GM19452 (cell line): ENCODE data around the gene PDZD4.
A peak's percentile ranks its signal among the peaks of the same experiment; 100 is the strongest.

Experiments used
- ATAC-seq: cut with Tn5 transposase; IDR thresholded peaks from one replicate; pipeline ENCODE4 v1.9.1; 2021; ENCODE audit not compliant: unreplicated experiment

Gene PDZD4

GRCh38 chrX:153812220-153812619 lies 18.1 kb downstream of the PDZD4 start:
- ATAC-seq = no peak

- no peak for ATAC-seq
Observed at GRCh38 chrX:153807976-153808375, 22.4 kb downstream of the PDZD4 start.

GRCh38 chrX:153806999-153807575 lies 23.3 kb downstream of the PDZD4 start:
- ATAC-seq = no peak

- no peak for ATAC-seq
Observed at GRCh38 chrX:153805436-153805835, 24.9 kb downstream of the PDZD4 start.

GRCh38 chrX:153804621-153805020 lies 25.7 kb downstream of the PDZD4 start:
- ATAC-seq = no peak

- no peak for ATAC-seq
Observed at GRCh38 chrX:153804100-153804595, 26.2 kb downstream of the PDZD4 start.

- no peak for ATAC-seq
Observed at GRCh38 chrX:153803211-153804099, 26.9 kb downstream of the PDZD4 start.

GRCh38 chrX:153802513-153803045 lies 27.8 kb downstream of the PDZD4 start:
- ATAC-seq = no peak

GRCh38 chrX:153801669-153802068 lies 28.7 kb downstream of the PDZD4 start:
- ATAC-seq = no peak

GRCh38 chrX:153800746-153801145 lies 29.6 kb downstream of the PDZD4 start:
- ATAC-seq = no peak

- ATAC-seq = no peak
Observed at GRCh38 chrX:153800177-153800722, 30.1 kb downstream of the PDZD4 start.

GRCh38 chrX:153799326-153799725 lies 31.0 kb downstream of the PDZD4 start:
- no peak for ATAC-seq

GRCh38 chrX:153797415-153798015 lies 32.8 kb downstream of the PDZD4 start:
- no peak for ATAC-seq

GRCh38 chrX:153794897-153795816 lies 35.2 kb downstream of the PDZD4 start:
- no peak for ATAC-seq

GRCh38 chrX:153794018-153794896 lies 36.1 kb downstream of the PDZD4 start, which contains the start of the genes IDH3G and SSR4:
IDH3G (minus strand) TSS chrX:153794375; CDS start chrX:153794326, 49 bp downstream.
SSR4 (plus strand) TSS chrX:153794668; CDS start chrX:153794688, 20 bp downstream.
- ATAC-seq = peak; percentile 89

- ATAC-seq = no peak
Observed at GRCh38 chrX:153793291-153793690, 37.1 kb downstream of the PDZD4 start.

- ATAC-seq = no peak
Observed at GRCh38 chrX:153792368-153792767, 38.0 kb downstream of the PDZD4 start.

GRCh38 chrX:153791104-153791852 lies 39.1 kb downstream of the PDZD4 start:
- ATAC-seq = no peak
